AG04449 (cell line): Measurements from ENCODE around the gene GET4.

Source experiments
- CTCF ChIA-PET: fragments of 350-600 bp; formaldehyde crosslinking; extraction: SDS; loops from one replicate; lab custom pipeline; 2021; ENCODE audit warnings: antibody characterized with exemption; lab: Yijun Ruan, JAX
- POLR2A ChIA-PET: fragments of 400-600, 350-600 bp; formaldehyde crosslinking; extraction: SDS; loops from one replicate; lab custom pipeline; 2020; ENCODE audit warnings: antibody characterized with exemption, inconsistent platforms; lab: Yijun Ruan, JAX
- DNase-seq: peaks from one replicate; pipeline ENCODE4 v3.0.0-alpha.2; 2010; ENCODE audit warnings: low read depth, low spot score
- H3K4me3 ChIP-seq: 2 replicates; pipeline ENCODE4 v1.5.1; 2011; ENCODE audit warnings: low read depth, mild to moderate bottlenecking, control low read depth, low read length
- CTCF ChIP-seq: IDR thresholded peaks from one replicate; pipeline ENCODE4 v1.5.1; 2011; ENCODE audit warnings: mild to moderate bottlenecking, moderate library complexity, low read length, control low read depth, inconsistent platforms; ENCODE audit not compliant: insufficient read depth; ENCODE audit errors: missing control alignments

The GET4 gene

GRCh38 chr7:849781-850180, 26.6 kb upstream of the GET4 start:
- no peak overlapping the region for H3K4me3 ChIP-seq
- ChIA-PET CTCF (interaction anchor here (0.7 to 2.2 kb wide), 3 partner anchors 13 to 15 kb away, joined by 3 to 17 read pairs (median 3); no protein-coding TSS in a partner anchor), POLR2A (no interaction called here)
- no peak for DNase-seq
- TF ChIP-seq CTCF, result no peak

- no peak for TF ChIP-seq CTCF
- POLR2A ChIA-PET, result no interaction called here
- no peak for DNase-seq
- no peak overlapping the region for H3K4me3 ChIP-seq
- CTCF ChIA-PET, result interaction anchor here (1.1 kb wide), 1 partner anchor 63 kb away, joined by 3 read pairs; no protein-coding TSS in a partner anchor
Measured at GRCh38 chr7:851204-851603, 25.1 kb upstream of the GET4 start.

GRCh38 chr7:853366-854117, 22.8 kb upstream of the GET4 start:
- H3K4me3 ChIP-seq, result no peak overlapping the region
- ChIA-PET POLR2A (no interaction called here), CTCF (interaction anchor here (1.4 to 2.3 kb wide), 3 partner anchors 13 to 20 kb away, joined by 5 to 11 read pairs (median 7); no protein-coding TSS in a partner anchor)
- DNase-seq, result no peak
- TF ChIP-seq CTCF, result no peak

- no peak for DNase-seq
- ChIA-PET POLR2A (no interaction called here), CTCF (interaction anchor here (1.4 to 2.3 kb wide), 3 partner anchors 13 to 19 kb away, joined by 5 to 11 read pairs (median 7); no protein-coding TSS in a partner anchor)
- no peak for TF ChIP-seq CTCF
- no peak overlapping the region for H3K4me3 ChIP-seq
Measured at GRCh38 chr7:854118-854775, 22.1 kb upstream of the GET4 start.

GRCh38 chr7:855686-856369, 20.5 kb upstream of the GET4 start:
- H3K4me3 ChIP-seq, result no peak overlapping the region
- DNase-seq, result no peak
- ChIA-PET POLR2A (no interaction called here), CTCF (interaction anchor here (5.9 kb wide), 1 partner anchor 17 kb away, joined by 41 read pairs; no protein-coding TSS in a partner anchor)
- no peak for TF ChIP-seq CTCF
